H9 (cell line): ENCODE results near the gene PON2. TPM values are rescaled to one million over a fixed set of nuclear protein-coding genes. Genes with fewer than 3 reads are reported as not detected.
A peak's percentile ranks its signal among the peaks of the same experiment; 100 is the strongest.

Experiments used
- DNase-seq: peaks from one replicate; pipeline ENCODE4 v3.0.0-alpha.2; 2017
- H2AFZ ChIP-seq: one replicate; pipeline ENCODE4 v1.6.1; 2013; ENCODE audit warnings: mild to moderate bottlenecking, low read length, control low read depth, moderate library complexity
- H2AK5ac ChIP-seq: 2 replicates; pipeline ENCODE4 v1.6.1; 2013; ENCODE audit warnings: low read length, control low read depth, mixed read lengths; ENCODE audit not compliant: insufficient read length
- H2BK120ac ChIP-seq: one replicate; pipeline ENCODE4 v1.6.1; 2013; ENCODE audit warnings: low read depth, mild to moderate bottlenecking, low read length, control low read depth, inconsistent platforms; ENCODE audit not compliant: poor library complexity, severe bottlenecking
- H2BK12ac ChIP-seq: 2 replicates; pipeline ENCODE4 v1.6.1; 2013; ENCODE audit warnings: low read length, control low read depth, mixed read lengths, low read depth; ENCODE audit not compliant: insufficient read length
- H2BK15ac ChIP-seq: 2 replicates; pipeline ENCODE4 v1.6.1; 2013; ENCODE audit warnings: low read depth, low read length, control low read depth
- H2BK20ac ChIP-seq: one replicate; pipeline ENCODE4 v1.6.1; 2013; ENCODE audit warnings: low read depth, mild to moderate bottlenecking, low read length, control low read depth, inconsistent platforms; ENCODE audit not compliant: poor library complexity, severe bottlenecking
- H2BK5ac ChIP-seq: 2 replicates; pipeline ENCODE4 v1.6.1; 2013; ENCODE audit warnings: low read length, control low read depth, mixed read lengths; ENCODE audit not compliant: insufficient read length
- H3K14ac ChIP-seq: 2 replicates; pipeline ENCODE4 v1.6.1; 2013; ENCODE audit warnings: low read length, control low read depth; ENCODE audit not compliant: insufficient read depth
- H3K18ac ChIP-seq: 2 replicates; pipeline ENCODE4 v1.6.1; 2013; ENCODE audit warnings: low read depth, mild to moderate bottlenecking, mixed read lengths, low read length, control low read depth; ENCODE audit not compliant: insufficient read length
- H3K23ac ChIP-seq: 2 replicates; pipeline ENCODE4 v1.6.1; 2013; ENCODE audit warnings: low read length, control low read depth, mixed read lengths, low read depth; ENCODE audit not compliant: insufficient read length
- H3K23me2 ChIP-seq: 2 replicates; pipeline ENCODE4 v1.6.1; 2013; ENCODE audit warnings: low read depth, mild to moderate bottlenecking, mixed read lengths, low read length, control low read depth; ENCODE audit not compliant: insufficient read length, poor library complexity, severe bottlenecking
- H3K27ac ChIP-seq: 2 replicates; pipeline ENCODE4 v1.5.1; 2013; ENCODE audit warnings: low read length, control low read depth, mixed read lengths, low read depth; ENCODE audit not compliant: insufficient read length
- H3K27me3 ChIP-seq: 2 replicates; pipeline ENCODE4 v1.6.1; 2013; ENCODE audit warnings: low read length, control low read depth, inconsistent platforms; ENCODE audit not compliant: insufficient read depth
- H3K4ac ChIP-seq: 2 replicates; pipeline ENCODE4 v1.6.1; 2013; ENCODE audit warnings: low read depth, mild to moderate bottlenecking, control low read depth, inconsistent platforms, low read length, moderate library complexity
- H3K4me1 ChIP-seq: 2 replicates; pipeline ENCODE4 v1.6.1; 2013; ENCODE audit warnings: low read length, control low read depth, inconsistent platforms; ENCODE audit not compliant: insufficient read depth
- H3K4me2 ChIP-seq: 2 replicates; pipeline ENCODE4 v1.6.1; 2013; ENCODE audit warnings: low read length, control low read depth, mixed read lengths; ENCODE audit not compliant: insufficient read length, insufficient read depth
- H3K56ac ChIP-seq: 2 replicates; pipeline ENCODE4 v1.6.1; 2013; ENCODE audit warnings: low read depth, mild to moderate bottlenecking, mixed read lengths, low read length, control low read depth; ENCODE audit not compliant: insufficient read length
- H3K79me1 ChIP-seq: 2 replicates; pipeline ENCODE4 v1.6.1; 2013; ENCODE audit warnings: low read depth, mild to moderate bottlenecking, moderate library complexity, low read length, control low read depth, inconsistent platforms; ENCODE audit not compliant: insufficient read depth, poor library complexity, severe bottlenecking
- H3K79me2 ChIP-seq: 2 replicates; pipeline ENCODE4 v1.6.1; 2013; ENCODE audit warnings: low read length, control low read depth, inconsistent platforms; ENCODE audit not compliant: insufficient read depth
- H3K9ac ChIP-seq: 2 replicates; pipeline ENCODE4 v1.6.1; 2013; ENCODE audit warnings: low read length, control low read depth, mixed read lengths; ENCODE audit not compliant: insufficient read length; ENCODE audit errors: extremely low read depth
- H3K9me3 ChIP-seq: one replicate; pipeline ENCODE4 v1.6.1; 2013; ENCODE audit warnings: low read depth, low read length, inconsistent platforms; ENCODE audit not compliant: control insufficient read depth
- H3T11ph ChIP-seq: one replicate; pipeline ENCODE4 v1.6.1; 2013; ENCODE audit warnings: mild to moderate bottlenecking, low read length, control low read depth, inconsistent platforms
- H4K20me1 ChIP-seq: one replicate; pipeline ENCODE4 v1.6.1; 2013; ENCODE audit not compliant: control insufficient read depth, insufficient read length, insufficient read depth
- H4K5ac ChIP-seq: 2 replicates; pipeline ENCODE4 v1.6.1; 2013; ENCODE audit warnings: low read depth, mild to moderate bottlenecking, mixed read lengths, low read length, control low read depth; ENCODE audit not compliant: insufficient read length
- H4K8ac ChIP-seq: replicated peaks from 2 replicates; pipeline ENCODE4 v1.6.1; 2013; ENCODE audit warnings: low read length, control low read depth, mixed read lengths, low read depth; ENCODE audit not compliant: insufficient read length
- H4K91ac ChIP-seq: 2 replicates; pipeline ENCODE4 v1.6.1; 2013; ENCODE audit warnings: low read depth, mild to moderate bottlenecking, moderate library complexity, mixed read lengths, low read length, control low read depth; ENCODE audit not compliant: insufficient read length
- H3K27ac Mint-ChIP-seq, 3 experiments: 2 replicates in 2 of 3; 3 replicates in 1 of 3; pipeline ENCODE4 v1.8.0; 2020 to 2021; ENCODE audit warnings: mixed read lengths in 3 of 3, mild to moderate bottlenecking in 1 of 3, moderate library complexity in 1 of 3
- H3K27me3 Mint-ChIP-seq: 2 replicates; pipeline ENCODE4 v1.8.0; 2021; ENCODE audit warnings: low read depth, mild to moderate bottlenecking, moderate library complexity, mixed read lengths
- H3K36me3 Mint-ChIP-seq, 3 experiments: 2 replicates in 2 of 3; 3 replicates in 1 of 3; pipeline ENCODE4 v1.8.0; 2020 to 2021; ENCODE audit warnings: low read depth in 3 of 3, mixed read lengths in 3 of 3; ENCODE audit not compliant: insufficient read depth in 1 of 3
- H3K4me1 Mint-ChIP-seq, 2 experiments: 2 replicates each; pipeline ENCODE4 v1.8.0; 2020; ENCODE audit warnings: mixed read lengths in 2 of 2
- H3K4me3 Mint-ChIP-seq, 2 experiments: 2 replicates in 1 of 2; 3 replicates in 1 of 2; pipeline ENCODE4 v1.8.0; 2020 to 2021; ENCODE audit warnings: mild to moderate bottlenecking in 2 of 2, mixed read lengths in 2 of 2, moderate library complexity in 1 of 2
- H3K9me3 Mint-ChIP-seq, 2 experiments: 2 replicates in 1 of 2; 3 replicates in 1 of 2; pipeline ENCODE4 v1.8.0; 2020; ENCODE audit warnings: mild to moderate bottlenecking in 2 of 2, mixed read lengths in 2 of 2, moderate library complexity in 1 of 2
- WGBS: extraction: QIAGEN DNeasy Blood & Tissue Kit; methylation state at CpG from one replicate; pipeline ENCODE4 v1.1.7; 2013; ENCODE audit warnings: missing lambda C conversion rate, low lambda C conversion rate, mixed read lengths; ENCODE audit not compliant: insufficient read length; ENCODE audit errors: extremely low coverage; 5-methylcytosine and 5-hydroxymethylcytosine counted together
- total RNA-seq: library from RNA; stranded (reverse); gene quantifications from 2 replicates; pipeline ENCODE4 v1.2.1, GENCODE V29; 2021
- TF ChIP-seq, protein P1 (sequence below): fragments of 200-600 bp; sonication (generic); conservative IDR thresholded peaks from 3 replicates; pipeline ENCODE4 v1.8.0; 2021; ENCODE audit warnings: antibody characterized with exemption, mild to moderate bottlenecking

PON2 gene
- total RNA-seq, 1 experiment from 2014 or later: 26.7 TPM

DNA sequence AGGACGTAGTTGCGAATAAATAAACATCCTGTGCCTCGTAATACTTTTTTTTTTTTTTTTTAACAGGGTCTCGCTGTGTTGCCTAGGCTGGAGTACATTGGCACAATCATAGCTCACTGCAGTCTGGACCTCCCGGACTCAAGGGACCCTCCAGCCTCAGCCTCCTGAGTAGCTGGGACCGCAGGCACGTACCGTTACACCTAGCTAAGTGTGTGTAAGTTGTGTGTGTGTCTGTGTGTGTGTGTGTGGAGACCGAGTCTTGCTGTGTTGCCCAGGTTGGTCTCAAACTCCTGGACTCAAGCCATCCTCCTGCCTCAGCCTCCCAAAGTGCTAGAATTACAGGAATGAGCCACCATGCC is 573 bp upstream of the PON2 start:
- H3K27me3 Mint-ChIP-seq: no peaks in the 10 kb centered on the region
- H3K14ac ChIP-seq: no peak overlapping the region; the same call in 1 of the 2 replicates
- no peaks in the 10 kb centered on the region for H3K27me3 ChIP-seq
- peak overlapping the region; percentile 45 to 95 (median 92); a peak in 5 of 7 replicates for H3K27ac Mint-ChIP-seq
- H3K4me2 ChIP-seq: peak overlapping the region; percentile 84
- H3T11ph ChIP-seq: no peak overlapping the region
- peaks cover 2 to 10% of the 10 kb centered on the region in 2 experiments; a peak in 3 of 4 replicates for H3K4me1 Mint-ChIP-seq
- DNase-seq: no peak
- H3K36me3 Mint-ChIP-seq: peaks cover 0 to 5% (median 4%) of the 10 kb centered on the region in 3 experiments; a peak in 6 of 7 replicates
- H2BK20ac ChIP-seq: no peak overlapping the region
- H2BK12ac ChIP-seq: no peak overlapping the region
- H2AK5ac ChIP-seq: no peak overlapping the region
- H3K79me2 ChIP-seq: no peaks in the 10 kb centered on the region
- WGBS: no CpG with 5 or more reads among the region's 9 CpGs
- H3K9me3 ChIP-seq: no peaks in the 10 kb centered on the region
- TF ChIP-seq, protein P1, sequence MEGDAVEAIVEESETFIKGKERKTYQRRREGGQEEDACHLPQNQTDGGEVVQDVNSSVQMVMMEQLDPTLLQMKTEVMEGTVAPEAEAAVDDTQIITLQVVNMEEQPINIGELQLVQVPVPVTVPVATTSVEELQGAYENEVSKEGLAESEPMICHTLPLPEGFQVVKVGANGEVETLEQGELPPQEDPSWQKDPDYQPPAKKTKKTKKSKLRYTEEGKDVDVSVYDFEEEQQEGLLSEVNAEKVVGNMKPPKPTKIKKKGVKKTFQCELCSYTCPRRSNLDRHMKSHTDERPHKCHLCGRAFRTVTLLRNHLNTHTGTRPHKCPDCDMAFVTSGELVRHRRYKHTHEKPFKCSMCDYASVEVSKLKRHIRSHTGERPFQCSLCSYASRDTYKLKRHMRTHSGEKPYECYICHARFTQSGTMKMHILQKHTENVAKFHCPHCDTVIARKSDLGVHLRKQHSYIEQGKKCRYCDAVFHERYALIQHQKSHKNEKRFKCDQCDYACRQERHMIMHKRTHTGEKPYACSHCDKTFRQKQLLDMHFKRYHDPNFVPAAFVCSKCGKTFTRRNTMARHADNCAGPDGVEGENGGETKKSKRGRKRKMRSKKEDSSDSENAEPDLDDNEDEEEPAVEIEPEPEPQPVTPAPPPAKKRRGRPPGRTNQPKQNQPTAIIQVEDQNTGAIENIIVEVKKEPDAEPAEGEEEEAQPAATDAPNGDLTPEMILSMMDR: no peak
- H3K4ac ChIP-seq: no peak overlapping the region
- H2BK120ac ChIP-seq: no peak overlapping the region
- no peaks in the 10 kb centered on the region for H3K4me1 ChIP-seq
- no peak overlapping the region for H4K8ac ChIP-seq
- peak overlapping the region; percentile 94 for H3K18ac ChIP-seq
- no peak overlapping the region for H3K56ac ChIP-seq
- H3K27ac ChIP-seq: no peak overlapping the region
- H4K91ac ChIP-seq: no peak overlapping the region
- H3K23ac ChIP-seq: no peak overlapping the region
- no peak overlapping the region for H2AFZ ChIP-seq
- H4K20me1 ChIP-seq: no peaks in the 10 kb centered on the region
- peak overlapping the region; percentile 67 to 81 for H3K4me3 Mint-ChIP-seq
- H2BK5ac ChIP-seq: no peak overlapping the region
- no peaks in the 10 kb centered on the region for H3K79me1 ChIP-seq
- no peaks in the 10 kb centered on the region for H3K9me3 Mint-ChIP-seq
- peaks cover 2% of the 10 kb centered on the region for H3K23me2 ChIP-seq
- H2BK15ac ChIP-seq: no peak overlapping the region
- peak overlapping the region; percentile 73 for H3K9ac ChIP-seq
- no peak overlapping the region for H4K5ac ChIP-seq
